Liver (tissue), 2 donors: Measurements from ENCODE around the gene PEX19.

Source experiments
- TF ChIP-seq, protein P1 (sequence below): fragments of 150-350 bp; IDR thresholded peaks from 2 replicates; pipeline ENCODE4 v1.5.1; 2017; ENCODE audit warnings: improper control_type of control experiment, low read depth, low read length; ENCODE audit not compliant: missing input control
- TF ChIP-seq, protein P2 (sequence below): IDR thresholded peaks from 2 replicates; pipeline ENCODE4 v1.6.1; 2016; ENCODE audit warnings: antibody characterized with exemption, mild to moderate bottlenecking
- donor health status: healthy.

DNA sequence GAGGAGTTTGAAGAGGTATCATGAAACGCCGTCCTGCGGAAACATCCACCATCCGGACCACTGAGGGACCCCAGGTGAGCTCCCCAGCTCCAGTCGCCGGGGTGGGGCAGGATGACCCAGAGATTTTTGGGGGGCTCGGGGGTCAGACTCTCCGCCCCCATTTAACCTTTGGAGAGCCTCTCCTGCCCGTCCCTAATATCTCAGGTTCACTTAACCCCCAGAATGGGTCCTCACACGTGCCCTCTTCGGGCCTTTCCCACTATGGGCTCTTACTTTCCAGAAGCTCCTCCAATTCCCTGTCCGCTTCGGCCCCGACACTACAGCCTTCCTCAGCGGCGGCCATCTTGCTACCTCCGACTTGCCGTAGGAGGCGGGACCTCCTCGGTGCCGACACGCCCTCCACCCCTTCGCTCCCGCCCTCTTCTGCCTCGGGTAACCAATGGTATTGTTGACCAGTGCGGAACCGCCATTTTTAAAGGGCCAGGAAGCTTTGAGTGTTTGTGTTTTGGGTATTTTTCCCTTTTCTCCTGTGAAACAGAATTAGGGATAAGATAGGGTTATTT, at the start of gene PEX19:
- TF ChIP-seq, protein P1, sequence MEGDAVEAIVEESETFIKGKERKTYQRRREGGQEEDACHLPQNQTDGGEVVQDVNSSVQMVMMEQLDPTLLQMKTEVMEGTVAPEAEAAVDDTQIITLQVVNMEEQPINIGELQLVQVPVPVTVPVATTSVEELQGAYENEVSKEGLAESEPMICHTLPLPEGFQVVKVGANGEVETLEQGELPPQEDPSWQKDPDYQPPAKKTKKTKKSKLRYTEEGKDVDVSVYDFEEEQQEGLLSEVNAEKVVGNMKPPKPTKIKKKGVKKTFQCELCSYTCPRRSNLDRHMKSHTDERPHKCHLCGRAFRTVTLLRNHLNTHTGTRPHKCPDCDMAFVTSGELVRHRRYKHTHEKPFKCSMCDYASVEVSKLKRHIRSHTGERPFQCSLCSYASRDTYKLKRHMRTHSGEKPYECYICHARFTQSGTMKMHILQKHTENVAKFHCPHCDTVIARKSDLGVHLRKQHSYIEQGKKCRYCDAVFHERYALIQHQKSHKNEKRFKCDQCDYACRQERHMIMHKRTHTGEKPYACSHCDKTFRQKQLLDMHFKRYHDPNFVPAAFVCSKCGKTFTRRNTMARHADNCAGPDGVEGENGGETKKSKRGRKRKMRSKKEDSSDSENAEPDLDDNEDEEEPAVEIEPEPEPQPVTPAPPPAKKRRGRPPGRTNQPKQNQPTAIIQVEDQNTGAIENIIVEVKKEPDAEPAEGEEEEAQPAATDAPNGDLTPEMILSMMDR = no peak
- TF ChIP-seq, protein P2, sequence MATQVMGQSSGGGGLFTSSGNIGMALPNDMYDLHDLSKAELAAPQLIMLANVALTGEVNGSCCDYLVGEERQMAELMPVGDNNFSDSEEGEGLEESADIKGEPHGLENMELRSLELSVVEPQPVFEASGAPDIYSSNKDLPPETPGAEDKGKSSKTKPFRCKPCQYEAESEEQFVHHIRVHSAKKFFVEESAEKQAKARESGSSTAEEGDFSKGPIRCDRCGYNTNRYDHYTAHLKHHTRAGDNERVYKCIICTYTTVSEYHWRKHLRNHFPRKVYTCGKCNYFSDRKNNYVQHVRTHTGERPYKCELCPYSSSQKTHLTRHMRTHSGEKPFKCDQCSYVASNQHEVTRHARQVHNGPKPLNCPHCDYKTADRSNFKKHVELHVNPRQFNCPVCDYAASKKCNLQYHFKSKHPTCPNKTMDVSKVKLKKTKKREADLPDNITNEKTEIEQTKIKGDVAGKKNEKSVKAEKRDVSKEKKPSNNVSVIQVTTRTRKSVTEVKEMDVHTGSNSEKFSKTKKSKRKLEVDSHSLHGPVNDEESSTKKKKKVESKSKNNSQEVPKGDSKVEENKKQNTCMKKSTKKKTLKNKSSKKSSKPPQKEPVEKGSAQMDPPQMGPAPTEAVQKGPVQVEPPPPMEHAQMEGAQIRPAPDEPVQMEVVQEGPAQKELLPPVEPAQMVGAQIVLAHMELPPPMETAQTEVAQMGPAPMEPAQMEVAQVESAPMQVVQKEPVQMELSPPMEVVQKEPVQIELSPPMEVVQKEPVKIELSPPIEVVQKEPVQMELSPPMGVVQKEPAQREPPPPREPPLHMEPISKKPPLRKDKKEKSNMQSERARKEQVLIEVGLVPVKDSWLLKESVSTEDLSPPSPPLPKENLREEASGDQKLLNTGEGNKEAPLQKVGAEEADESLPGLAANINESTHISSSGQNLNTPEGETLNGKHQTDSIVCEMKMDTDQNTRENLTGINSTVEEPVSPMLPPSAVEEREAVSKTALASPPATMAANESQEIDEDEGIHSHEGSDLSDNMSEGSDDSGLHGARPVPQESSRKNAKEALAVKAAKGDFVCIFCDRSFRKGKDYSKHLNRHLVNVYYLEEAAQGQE = peak; percentile 60
